HepG2 (cell line): ENCODE data around the gene SP4. TPM values are rescaled to one million over a fixed set of nuclear protein-coding genes. Genes with fewer than 3 reads are reported as not detected.

Experiments
- FOXC1 ChIP-seq: sonication (generic); formaldehyde crosslinking; IDR thresholded peaks from 2 replicates; pipeline ENCODE4 v1.8.0; 2022; ENCODE audit warnings: mild to moderate bottlenecking, missing genetic modification reagents, borderline replicate concordance
- HCFC1 ChIP-seq: fragments of 150-350 bp; IDR thresholded peaks from 2 replicates; pipeline ENCODE4 v1.6.1; 2014; ENCODE audit warnings: low read depth, low read length
- MYC ChIP-seq: sonication (generic); formaldehyde crosslinking; IDR thresholded peaks from 2 replicates; pipeline ENCODE4 v1.9.0; 2021; ENCODE audit warnings: missing genetic modification reagents, borderline replicate concordance
- PRDM10 ChIP-seq: sonication (generic); formaldehyde crosslinking; IDR thresholded peaks from 2 replicates; pipeline ENCODE4 v1.4.0; 2020; ENCODE audit warnings: low read depth, missing genetic modification reagents
- SNAPC4 ChIP-seq: sonication (generic); formaldehyde crosslinking; IDR thresholded peaks from 2 replicates; pipeline ENCODE4 v1.4.0; 2020; ENCODE audit warnings: mild to moderate bottlenecking, missing genetic modification reagents
- YEATS4 ChIP-seq: sonication (generic); formaldehyde crosslinking; IDR thresholded peaks from 2 replicates; pipeline ENCODE4 v1.4.0; 2020; ENCODE audit warnings: missing genetic modification reagents, borderline replicate concordance
- ZBTB26 ChIP-seq: IDR thresholded peaks from 2 replicates; pipeline ENCODE4 v1.6.1; 2016; ENCODE audit warnings: missing compliant biosample characterization, missing genetic modification reagents, borderline replicate concordance
- ZHX1 ChIP-seq: sonication (generic); formaldehyde crosslinking; IDR thresholded peaks from 2 replicates; pipeline ENCODE4 v1.8.1; 2022; ENCODE audit warnings: low read depth, mild to moderate bottlenecking, missing genetic modification reagents
- ZMAT3 ChIP-seq: sonication (generic); formaldehyde crosslinking; conservative IDR thresholded peaks from 2 replicates; pipeline ENCODE4 v1.7.0; 2021; ENCODE audit warnings: missing genetic modification reagents
- ZNF33A ChIP-seq: sonication (generic); formaldehyde crosslinking; IDR thresholded peaks from 2 replicates; pipeline ENCODE4 v1.5.1; 2020; ENCODE audit warnings: missing genetic modification reagents, mild to moderate bottlenecking, moderate library complexity, borderline replicate concordance
- ZNF460 ChIP-seq: sonication (generic); formaldehyde crosslinking; IDR thresholded peaks from 2 replicates; pipeline ENCODE4 v1.5.1; 2020; ENCODE audit warnings: missing genetic modification reagents, mild to moderate bottlenecking, borderline replicate concordance
- ZNF598 ChIP-seq: sonication (generic); formaldehyde crosslinking; IDR thresholded peaks from 2 replicates; pipeline ENCODE4 v1.5.1; 2020; ENCODE audit warnings: mild to moderate bottlenecking, missing genetic modification reagents, borderline replicate concordance
- ZNF629 ChIP-seq: sonication (generic); formaldehyde crosslinking; conservative IDR thresholded peaks from 2 replicates; pipeline ENCODE4 v1.5.0; 2020; ENCODE audit warnings: missing genetic modification reagents
- ZNF768 ChIP-seq: sonication (generic); formaldehyde crosslinking; IDR thresholded peaks from 2 replicates; pipeline ENCODE4 v1.4.0; 2020; ENCODE audit warnings: missing genetic modification reagents
- ZNF775 ChIP-seq: sonication (generic); formaldehyde crosslinking; IDR thresholded peaks from 2 replicates; pipeline ENCODE4 v1.4.0; 2020; ENCODE audit warnings: missing genetic modification reagents, mild to moderate bottlenecking, moderate library complexity, borderline replicate concordance
- polyA plus RNA-seq, 8 experiments: library from polyadenylated mRNA; depleted of rRNA in 3 of 8; stranded (reverse) in 7 of 8; unstranded in 1 of 8; fragments of >200 nt; fragmentation: Illumina TruSeq in 4 of 8; extraction: Trizol in 4 of 8; gene quantifications; 2 replicates each; pipeline versions ENCODE4 v1.2.1 to v1.2.3, GENCODE V29; 2011 to 2016; ENCODE audit warnings: low read depth in 4 of 8, missing spikeins in 1 of 8, mixed read lengths in 1 of 8; ENCODE audit not compliant: insufficient read depth in 1 of 8
- total RNA-seq, 5 experiments: library from RNA; depleted of rRNA; stranded (reverse); fragments of >200 nt; fragmentation: Illumina TruSeq; extraction: Trizol; gene quantifications; 2 replicates each; pipeline ENCODE4 v1.2.3, GENCODE V29; 2016; ENCODE audit warnings: low read depth in 1 of 5

The SP4 gene
- total and polyA plus RNA-seq, 2 of the 13 experiments (the other 11 are each of a cell fraction or from before 2014, with no cell fraction given) = 2.7 to 4.8 TPM

GRCh38 chr7:21427182-21427870 is 557 bp upstream of the SP4 start (continued):
- 0 out of 2 replicates have a peak, but pooled peaks have one; percentile 35 for TF ChIP-seq ZBTB26 (CRISPR knock-in tag)
- no peak for TF ChIP-seq ZNF629
- 0 out of 2 replicates have a peak, but pooled peaks have one; percentile 67 for TF ChIP-seq ZNF33A
- peak; percentile 56; the same call in 1 of the 2 replicates for TF ChIP-seq YEATS4 (CRISPR knock-in tag)
- TF ChIP-seq ZNF775 (CRISPR knock-in tag) = 0 out of 2 replicates have a peak, but pooled peaks have one; percentile 53
- TF ChIP-seq HCFC1 = peak; percentile 85
- peak; percentile 88 for TF ChIP-seq FOXC1 (CRISPR knock-in tag)
- TF ChIP-seq ZNF598 (CRISPR knock-in tag) = 0 out of 2 replicates have a peak, but pooled peaks have one; percentile 61
- TF ChIP-seq ZNF460 = no peak
- peak; percentile 75; the same call in 1 of the 2 replicates for TF ChIP-seq MYC (CRISPR knock-in tag)
- TF ChIP-seq ZNF768 (CRISPR knock-in tag) = 0 out of 2 replicates have a peak, but pooled peaks have one; percentile 16
- TF ChIP-seq SNAPC4 (CRISPR knock-in tag) = no peak
- TF ChIP-seq ZMAT3 (CRISPR knock-in tag) = peak; percentile 81; the same call in 1 of the 2 replicates
- peak; percentile 5; the same call in 1 of the 2 replicates for TF ChIP-seq PRDM10 (CRISPR knock-in tag)
- TF ChIP-seq ZHX1 (CRISPR knock-in tag) = no peak; the same call in 1 of the 2 replicates
